C4-2B (cell line): ENCODE data around the gene RFC1.

Experiments used
- CTCF ChIP-seq: fragments of 450-650 bp; conservative IDR thresholded peaks from 2 replicates; pipeline ENCODE4 v1.5.1; 2017; ENCODE audit warnings: mild to moderate bottlenecking
- ZFX ChIP-seq: fragments of 450-650 bp; IDR thresholded peaks from 2 replicates; pipeline ENCODE4 v1.6.1; 2017

DNA sequence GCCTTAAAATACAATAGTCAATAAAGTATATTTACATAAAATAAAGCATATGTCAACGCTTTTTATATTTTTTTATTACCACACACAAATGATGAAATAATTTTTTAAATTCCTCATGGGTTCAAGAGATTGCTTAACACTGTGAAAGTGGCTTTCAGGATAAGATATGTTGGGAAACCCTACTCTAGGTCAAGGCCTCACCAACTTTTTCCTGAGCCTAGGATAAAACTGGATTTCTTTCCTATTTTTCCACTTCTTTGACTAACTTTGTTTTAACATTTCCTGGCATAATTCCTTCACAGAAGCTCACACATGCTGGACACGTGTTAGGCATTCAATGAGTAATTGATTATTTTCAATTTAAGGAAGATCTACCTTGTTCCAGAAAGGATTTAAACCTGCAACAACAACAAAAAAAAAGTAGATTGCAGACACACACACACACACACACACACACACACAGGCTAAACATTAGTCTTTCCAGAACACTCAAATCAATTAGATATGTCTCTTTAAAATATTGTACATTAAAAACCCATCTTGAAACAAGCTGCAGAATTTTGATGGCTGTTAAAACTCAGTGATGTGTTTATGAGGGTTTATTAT, 49.6 kb upstream of the RFC1 start:
- TF ChIP-seq CTCF, result no peak
- no peak for TF ChIP-seq ZFX
